HUDEP-2 (cell line): Measurements from ENCODE around the gene MAPRE2.
"Not testable (repeated sequence)": the region's sequence is repeated elsewhere in the genome, so short reads cannot be mapped to it uniquely, and the experiment has no call there.

Experiments used
- DNase-seq, 76 experiments: peaks; one replicate each; lab custom pipeline; 2025; ENCODE audit not compliant: unreplicated experiment in 76 of 76; lab: John Stamatoyannopoulos, UW

The MAPRE2 gene

GRCh38 chr18:35085450-35086380, 44.5 kb downstream of the MAPRE2 start:
- DNase-seq, result no peak

DNA sequence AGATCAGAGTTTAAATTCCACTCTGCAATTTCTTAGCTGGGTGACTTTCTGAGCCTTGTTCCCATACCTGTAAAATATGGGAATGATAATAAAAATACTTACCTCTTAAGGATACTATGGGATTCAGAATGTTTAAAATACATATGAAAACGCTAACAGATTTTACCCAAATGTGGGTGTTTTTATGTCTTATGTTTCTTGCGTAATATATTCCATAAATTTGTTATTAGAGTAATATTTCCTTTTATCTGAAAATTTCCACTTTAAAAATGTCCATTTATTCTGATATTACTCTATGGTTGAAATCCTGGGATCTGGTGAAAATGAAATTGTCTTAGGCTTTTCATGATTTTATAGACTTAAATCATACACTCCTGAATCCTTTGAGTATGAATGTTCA, 45.5 kb downstream of the MAPRE2 start:
- DNase-seq, result no peak

DNA sequence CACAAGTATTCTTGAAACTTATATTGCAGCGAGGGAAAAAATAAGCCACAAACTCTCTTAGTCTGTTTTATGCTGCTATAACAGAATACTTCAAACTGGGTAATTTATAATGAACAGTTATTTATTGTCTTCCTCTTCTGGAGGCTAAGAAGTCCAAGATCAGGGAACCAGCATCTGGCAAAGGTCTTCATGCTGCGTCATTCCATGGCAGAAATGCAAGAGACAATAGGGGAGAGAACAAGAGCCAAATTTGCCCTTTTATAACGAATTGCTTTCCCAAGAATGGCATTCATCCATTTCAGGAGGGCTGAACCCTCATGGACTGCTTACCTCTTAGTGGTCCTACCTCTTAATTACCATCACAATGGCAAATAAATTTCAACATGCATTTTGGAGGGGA, 46.5 kb downstream of the MAPRE2 start:
- DNase-seq, result no peak

DNA sequence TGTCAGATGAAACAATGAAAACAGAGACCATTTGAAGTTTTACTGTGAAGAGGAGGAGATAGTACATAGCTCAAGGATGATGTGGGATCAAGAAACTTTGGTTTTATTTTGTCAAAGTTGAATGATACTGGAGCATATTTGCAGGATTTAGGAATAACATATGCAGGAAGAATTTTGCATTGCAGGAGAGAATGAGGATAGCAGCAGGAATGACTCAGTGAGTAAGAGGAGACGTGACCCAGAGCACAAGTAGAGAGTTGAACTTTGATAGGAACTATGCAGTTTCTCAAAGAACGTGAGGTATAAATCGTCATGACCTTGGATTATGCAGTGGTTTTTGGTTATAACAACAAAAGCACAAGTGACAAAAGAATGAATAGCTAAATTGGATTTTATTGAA, 47.7 kb downstream of the MAPRE2 start:
- DNase-seq, result no peak

DNA sequence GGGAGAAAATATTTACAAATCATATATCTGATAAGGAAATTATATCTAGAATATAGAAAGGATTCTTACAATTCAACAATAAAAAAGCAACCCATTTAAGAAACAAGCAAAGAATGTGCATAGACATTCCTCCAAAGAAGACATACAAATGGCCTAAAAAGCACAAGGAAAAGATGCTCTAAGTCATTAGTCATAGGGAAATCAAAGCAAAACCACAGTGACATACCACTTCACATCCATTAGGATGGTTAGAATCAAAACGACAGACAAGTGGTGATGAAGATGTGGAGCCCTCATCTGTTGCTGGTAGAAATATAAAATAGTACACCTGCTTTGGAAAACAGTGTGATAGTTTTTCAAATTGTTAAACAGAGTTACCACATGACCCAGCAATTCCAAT, 48.2 kb downstream of the MAPRE2 start:
- DNase-seq, result no peak

- DNase-seq, result no peak
Measured at GRCh38 chr18:35089891-35090550, 48.8 kb downstream of the MAPRE2 start.

- no peak for DNase-seq
Measured at GRCh38 chr18:35091841-35092240, 50.6 kb downstream of the MAPRE2 start.

DNA sequence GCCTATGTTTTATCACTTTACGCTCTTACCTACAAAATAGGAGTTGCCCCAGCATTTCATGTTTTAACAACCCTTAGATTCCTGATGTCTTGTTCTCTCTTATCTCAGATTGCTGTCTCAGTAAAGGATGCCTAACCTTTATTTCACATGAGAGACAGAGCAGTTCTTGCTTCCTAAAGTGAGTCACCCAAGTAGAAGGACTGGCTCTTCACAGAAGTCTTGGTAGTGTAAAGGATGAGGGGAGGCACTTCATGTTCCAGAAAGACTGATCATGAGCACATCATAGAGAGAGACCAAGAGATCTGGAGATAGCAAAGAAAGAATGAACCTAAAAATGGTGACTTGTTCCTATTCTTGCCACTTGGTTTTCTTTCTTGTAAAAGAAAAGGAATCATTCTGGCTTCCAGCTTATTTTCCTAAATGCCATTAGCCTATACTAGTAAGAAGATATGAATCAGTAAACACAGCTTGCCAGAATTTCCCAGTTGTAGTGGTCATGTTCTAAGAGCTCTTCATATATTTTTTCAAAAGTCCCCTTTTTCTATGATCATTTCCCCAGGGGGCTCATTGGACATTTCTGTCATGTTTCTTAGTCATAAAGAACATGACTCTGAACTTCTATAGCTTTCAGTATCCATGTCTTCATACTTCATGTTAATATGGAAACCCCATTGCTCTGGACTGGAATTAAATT, 54.9 kb downstream of the MAPRE2 start:
- peak in 1 of 76 experiments; percentile 12 for DNase-seq

DNA sequence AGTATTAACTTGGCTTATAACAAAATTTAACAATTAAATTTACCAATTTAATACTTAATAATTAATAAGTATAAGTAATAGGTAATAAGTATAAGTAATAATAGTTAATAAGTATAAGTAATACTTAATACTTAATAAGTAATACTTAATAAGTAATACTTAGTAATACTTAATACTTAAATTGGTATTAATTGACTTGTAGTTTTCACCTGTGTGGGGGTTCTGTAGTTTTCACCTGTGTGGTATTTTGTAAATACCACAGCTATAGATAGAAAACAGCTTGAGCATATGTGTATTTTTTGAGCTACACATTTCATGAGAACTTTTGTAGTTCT, 55.4 kb downstream of the MAPRE2 start:
- DNase-seq, result no peak

- DNase-seq, result no peak
Measured at GRCh38 chr18:35097195-35097594, 56.0 kb downstream of the MAPRE2 start.

GRCh38 chr18:35097763-35098162, 56.5 kb downstream of the MAPRE2 start:
- no peak for DNase-seq

DNA sequence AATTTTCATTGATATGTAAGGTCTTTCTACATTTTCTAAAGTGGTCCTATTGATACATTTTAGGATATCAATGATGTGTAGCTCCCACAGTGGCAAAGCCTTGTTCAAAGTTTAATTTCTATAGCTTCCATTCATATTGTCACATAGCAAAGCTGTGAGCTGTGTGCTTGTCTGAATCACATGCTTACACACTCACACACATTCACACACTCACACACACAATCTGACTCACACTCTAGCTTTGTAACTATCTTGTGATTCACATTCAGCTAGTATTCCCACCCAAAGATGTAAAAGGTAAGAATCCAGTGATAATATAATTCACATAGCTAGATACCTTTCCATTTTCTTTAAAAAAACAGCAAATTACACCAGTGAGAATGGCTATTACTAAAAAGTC, 58.7 kb downstream of the MAPRE2 start:
- no peak for DNase-seq

DNA sequence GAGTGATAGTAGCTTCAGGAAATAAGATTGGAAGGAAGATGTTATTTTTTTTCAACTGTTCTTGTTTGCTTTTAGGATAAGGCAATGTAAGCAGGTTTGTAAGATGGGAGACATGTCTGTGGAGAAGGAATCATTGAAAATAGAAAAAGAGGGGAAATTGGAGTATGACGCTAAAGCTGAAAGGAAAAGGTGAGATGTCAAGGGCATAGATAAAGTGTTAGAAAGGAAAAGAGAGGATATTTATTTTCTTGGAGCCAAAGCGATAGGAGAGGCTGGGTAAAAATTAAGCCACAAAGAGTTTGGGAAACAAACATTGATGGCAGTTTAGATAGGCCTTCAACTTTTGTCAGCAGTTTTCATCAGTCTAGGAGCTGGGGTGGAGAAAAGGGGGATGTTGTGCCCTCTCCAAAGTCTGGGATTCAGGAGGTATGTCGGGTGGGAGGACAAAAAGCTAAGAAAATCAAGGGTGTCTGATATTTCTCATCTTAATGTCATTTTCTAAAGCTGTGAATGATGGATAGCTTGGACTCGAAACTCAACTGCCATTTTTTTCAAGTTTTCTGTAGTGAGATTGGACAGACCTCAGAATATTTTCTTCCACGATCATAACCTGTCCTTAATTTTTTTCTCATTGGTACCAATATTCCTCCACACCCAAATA, 63.3 kb downstream of the MAPRE2 start:
- no peak for DNase-seq

- no peak for DNase-seq
Measured at GRCh38 chr18:35106013-35106844, 65.0 kb downstream of the MAPRE2 start.

DNA sequence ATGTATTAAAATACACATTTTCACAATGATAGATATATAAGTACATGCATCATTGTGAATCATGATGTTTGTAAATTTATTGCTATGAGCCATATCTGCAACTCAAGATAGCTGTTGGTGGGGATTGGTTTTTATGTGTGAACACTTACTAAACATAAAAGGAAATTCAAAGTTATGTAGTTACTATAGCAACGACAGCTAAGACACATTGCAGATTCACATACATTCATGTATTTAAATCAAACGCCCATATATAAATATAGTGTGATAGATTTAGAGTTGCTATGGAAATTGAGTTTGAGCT, 65.6 kb downstream of the MAPRE2 start:
- DNase-seq, result no peak

GRCh38 chr18:35107216-35107615, 66.0 kb downstream of the MAPRE2 start:
- no peak for DNase-seq

DNA sequence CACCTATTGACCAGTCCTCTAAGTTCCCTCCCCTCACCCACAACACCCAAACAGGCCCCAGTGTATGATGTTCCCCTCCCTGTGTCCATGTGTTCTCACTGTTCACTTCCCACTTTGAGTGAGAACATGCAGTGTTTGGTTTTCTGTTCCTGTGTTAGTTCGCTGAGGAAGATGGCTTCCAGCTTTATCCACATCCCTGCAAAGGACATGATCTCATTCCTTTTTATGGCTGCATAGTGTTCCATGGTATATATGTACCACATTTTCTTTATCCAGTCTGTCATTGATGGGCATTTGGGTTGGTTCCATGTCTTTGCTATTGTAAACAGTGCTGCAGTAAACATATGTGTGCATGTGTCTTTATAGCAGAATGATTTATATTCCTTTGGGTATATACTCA, 66.9 kb downstream of the MAPRE2 start:
- DNase-seq, result not testable (repeated sequence)

- peak in 5 of 76 experiments; percentile 4 to 59 (median 20) for DNase-seq
Measured at GRCh38 chr18:35110059-35110458, 68.8 kb downstream of the MAPRE2 start.

DNA sequence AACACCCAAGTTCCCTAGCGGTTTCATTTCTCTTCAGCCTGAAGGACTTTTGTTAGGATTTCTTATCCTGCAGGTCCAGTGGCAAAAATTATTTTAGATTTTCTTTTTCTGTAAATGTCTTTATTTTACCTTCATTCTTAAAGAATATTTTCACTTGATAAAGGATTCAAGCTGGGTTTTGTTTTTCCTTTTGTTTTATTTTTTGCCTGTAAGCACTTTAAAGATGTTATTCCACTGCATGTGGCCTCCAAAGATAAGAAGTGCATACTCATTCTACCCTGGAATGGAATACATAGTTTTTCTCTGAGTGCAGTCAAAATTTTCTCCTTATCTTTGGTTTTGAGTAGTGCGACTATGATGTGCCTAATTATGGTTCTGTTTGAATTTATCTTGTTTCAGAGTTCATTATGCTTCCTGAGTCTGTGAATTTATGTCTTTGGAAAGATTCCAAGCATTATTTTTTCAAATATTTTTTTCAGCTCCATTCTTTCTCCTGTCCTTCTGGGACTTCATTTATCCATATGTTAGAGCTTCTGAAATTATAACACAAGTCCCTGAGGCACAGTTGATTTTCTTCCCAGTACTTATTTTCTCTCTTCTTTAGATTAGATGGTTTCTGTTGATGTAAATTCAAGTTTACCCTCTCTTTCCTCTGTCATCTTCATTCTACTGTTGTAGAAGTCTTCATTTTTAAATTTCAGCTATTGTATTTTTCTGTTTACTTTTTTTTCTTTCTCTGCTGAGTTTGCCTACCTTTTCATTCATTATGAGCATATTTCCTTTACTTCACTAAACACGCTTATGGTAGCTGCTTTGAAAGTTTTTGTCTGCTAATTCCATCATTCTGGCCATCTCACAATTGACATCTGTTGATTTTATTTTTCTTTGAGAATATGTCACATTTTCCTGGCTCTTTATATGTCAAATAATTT, 69.6 kb downstream of the MAPRE2 start:
- DNase-seq, result peak in 36 of 76 experiments; percentile 48 to 93 (median 77)
